A673 (cell line): ENCODE measurements around the gene IKZF2. TPM values are rescaled to one million over a fixed set of nuclear protein-coding genes. Genes with fewer than 3 reads are reported as not detected.

Experiments used
- BruUV-seq: library from RNA; stranded (reverse); fragments of 400-500 nt; replicated peaks from 2 replicates; lab custom pipeline; 2021; lab: Mats Ljungman, UMichigan
- CTCF ChIA-PET: fragments of 300-600 bp; sonication (Branson Sonifier 250); formaldehyde crosslinking; loops from one replicate; lab custom pipeline; 2022; ENCODE audit warnings: antibody characterized with exemption; lab: Charles Lee
- POLR2A ChIA-PET: fragments of 300-600 bp; sonication (Branson Sonifier 250); formaldehyde crosslinking; loops from one replicate; lab custom pipeline; 2022; ENCODE audit warnings: antibody characterized with exemption; ENCODE audit not compliant: low non-redundant PET; lab: Charles Lee
- DNase-seq: peaks from one replicate; pipeline ENCODE4 v3.0.0-alpha.2; 2015; ENCODE audit warnings: low spot score
- H3K27ac ChIP-seq: fragments of 200-600 bp; sonication (generic); 2 replicates; pipeline ENCODE4 v1.5.1; 2016; ENCODE audit warnings: mixed run types, low read depth, mild to moderate bottlenecking, mixed read lengths, antibody characterized with exemption, low read length; ENCODE audit not compliant: poor library complexity, severe bottlenecking
- H3K27me3 ChIP-seq: fragments of 200-600 bp; sonication (generic); replicated peaks from 2 replicates; pipeline ENCODE4 v1.6.1; 2017; ENCODE audit warnings: mixed run types, low read depth, mild to moderate bottlenecking, mixed read lengths, antibody characterized with exemption, low read length; ENCODE audit not compliant: insufficient read depth, poor library complexity
- H3K36me3 ChIP-seq: fragments of 200-600 bp; sonication (generic); 2 replicates; pipeline ENCODE4 v1.6.1; 2016; ENCODE audit warnings: mixed run types, mild to moderate bottlenecking, mixed read lengths, antibody characterized with exemption, low read length; ENCODE audit not compliant: insufficient read depth, poor library complexity, severe bottlenecking
- H3K4me1 ChIP-seq: fragments of 200-600 bp; sonication (generic); 2 replicates; pipeline ENCODE4 v1.6.1; 2017; ENCODE audit warnings: mixed run types, mild to moderate bottlenecking, mixed read lengths, antibody characterized with exemption, low read length; ENCODE audit not compliant: insufficient read depth, poor library complexity, severe bottlenecking
- H3K4me3 ChIP-seq: fragments of 200-600 bp; sonication (generic); 2 replicates; pipeline ENCODE4 v1.5.1; 2016; ENCODE audit warnings: low read depth, mixed run types, mild to moderate bottlenecking, mixed read lengths, low read length; ENCODE audit not compliant: poor library complexity, severe bottlenecking
- H3K9me3 ChIP-seq: fragments of 200-600 bp; sonication (generic); 2 replicates; pipeline ENCODE4 v1.6.1; 2016; ENCODE audit warnings: mixed run types, low read depth, mild to moderate bottlenecking, mixed read lengths, antibody characterized with exemption, low read length; ENCODE audit not compliant: poor library complexity, severe bottlenecking
- CTCF ChIP-seq: fragments of 300-800, 200-600 bp; sonication (generic); conservative IDR thresholded peaks from 2 replicates; pipeline ENCODE4 v1.5.1; 2017; ENCODE audit warnings: low read depth, mild to moderate bottlenecking, antibody characterized with exemption, low read length, moderate library complexity, mixed read lengths
- EZH2 ChIP-seq: fragments of 200-600 bp; sonication (generic); IDR thresholded peaks from 2 replicates; pipeline ENCODE4 v1.6.1; 2017; ENCODE audit warnings: borderline replicate concordance, low read depth, mild to moderate bottlenecking, mixed read lengths, antibody characterized with exemption, low read length; ENCODE audit not compliant: poor library complexity, severe bottlenecking
- intact Hi-C: fragments of 100-400 bp; cut with micrococcal nuclease; formaldehyde crosslinking; loops from one replicate; pipeline ENCODE4 v1.10.0; 2022; ENCODE audit not compliant: unreplicated experiment
- total RNA-seq: library from RNA; stranded (reverse); gene quantifications from 2 replicates; pipeline ENCODE4 v1.2.3, GENCODE V29; 2021

Gene IKZF2
- total RNA-seq, 1 experiment from 2014 or later: 68.6 TPM

- no peaks in the 10 kb centered on the region for H3K36me3 ChIP-seq
- ChIA-PET POLR2A (no interaction called here), CTCF (no interaction called here)
- H3K27me3 ChIP-seq: no peaks in the 10 kb centered on the region
- intact Hi-C loops: no loop called here
- no TSS peak for BruUV-seq
- DNase-seq: no peak
- no peak overlapping the region for H3K27ac ChIP-seq
- TF ChIP-seq CTCF: no peak
- TF ChIP-seq EZH2: no peak
- H3K4me3 ChIP-seq: no peak overlapping the region
- peaks cover 14% of the 10 kb centered on the region for H3K4me1 ChIP-seq
- no peaks in the 10 kb centered on the region for H3K9me3 ChIP-seq
Measured at GRCh38 chr2:212979046-212979612, 172.3 kb downstream of the IKZF2 start.

- Histone ChIP-seq H3K4me1 (peaks cover 17% of the 10 kb centered on the region), H3K27ac (no peak overlapping the region), H3K36me3 (no peaks in the 10 kb centered on the region), H3K27me3 (no peaks in the 10 kb centered on the region), H3K4me3 (no peak overlapping the region), H3K9me3 (no peaks in the 10 kb centered on the region)
- intact Hi-C loops: no loop called here
- no peak for DNase-seq
- BruUV-seq: no TSS peak
- CTCF ChIA-PET: interaction anchor here (0.7 kb wide), 1 partner anchor 288 kb away, joined by 4 read pairs; no protein-coding TSS in a partner anchor
- TF ChIP-seq CTCF: no peak
- TF ChIP-seq EZH2: no peak
- POLR2A ChIA-PET: no interaction called here
Measured at GRCh38 chr2:212977152-212977551, 174.3 kb downstream of the IKZF2 start.

- no peaks in the 10 kb centered on the region for H3K36me3 ChIP-seq
- BruUV-seq: no TSS peak
- POLR2A ChIA-PET: no interaction called here
- peaks cover 17% of the 10 kb centered on the region for H3K4me1 ChIP-seq
- TF ChIP-seq CTCF (no peak), EZH2 (no peak)
- intact Hi-C loops: no loop called here
- CTCF ChIA-PET: no interaction called here
- no peak overlapping the region for H3K27ac ChIP-seq
- H3K27me3 ChIP-seq: no peaks in the 10 kb centered on the region
- H3K4me3 ChIP-seq: no peak overlapping the region
- DNase-seq: no peak
- H3K9me3 ChIP-seq: no peaks in the 10 kb centered on the region
Measured at GRCh38 chr2:212975333-212975732, 176.1 kb downstream of the IKZF2 start.
